Liver (tissue), 3 donors: ENCODE results near the gene PVALEF.

Experiments used
- GABPA ChIP-seq, 2 donors: IDR thresholded peaks in 1 of 2; conservative IDR thresholded peaks in 1 of 2; 2 replicates each; pipeline ENCODE4 v1.6.1; 2016; ENCODE audit warnings: antibody characterized with exemption in 2 of 2, mild to moderate bottlenecking in 1 of 2, moderate library complexity in 1 of 2
- MAX ChIP-seq: IDR thresholded peaks from 2 replicates; pipeline ENCODE4 v1.6.1; 2016; ENCODE audit warnings: antibody characterized with exemption
- RAD21 ChIP-seq, 2 donors: IDR thresholded peaks; 2 replicates each; pipeline ENCODE4 v1.6.1; 2016; ENCODE audit warnings: antibody characterized with exemption in 2 of 2, mild to moderate bottlenecking in 2 of 2
- REST ChIP-seq: IDR thresholded peaks from 2 replicates; pipeline ENCODE4 v1.6.1; 2016; ENCODE audit warnings: antibody characterized with exemption, mild to moderate bottlenecking
- SP1 ChIP-seq: IDR thresholded peaks from 2 replicates; pipeline ENCODE4 v1.6.1; 2018; ENCODE audit warnings: antibody characterized with exemption, mild to moderate bottlenecking
- YY1 ChIP-seq: IDR thresholded peaks from 2 replicates; pipeline ENCODE4 v1.6.1; 2016; ENCODE audit warnings: antibody characterized with exemption, mild to moderate bottlenecking
- TF ChIP-seq, protein P1 (sequence below): fragments of 150-350 bp; IDR thresholded peaks from 2 replicates; pipeline ENCODE4 v1.5.1; 2017; ENCODE audit warnings: improper control_type of control experiment, low read depth, low read length; ENCODE audit not compliant: missing input control
- TF ChIP-seq, protein P2 (sequence below): IDR thresholded peaks from 2 replicates; pipeline ENCODE4 v1.6.1; 2016; ENCODE audit warnings: antibody characterized with exemption
- donor health status: healthy.
- donor health status: healthy.

DNA sequence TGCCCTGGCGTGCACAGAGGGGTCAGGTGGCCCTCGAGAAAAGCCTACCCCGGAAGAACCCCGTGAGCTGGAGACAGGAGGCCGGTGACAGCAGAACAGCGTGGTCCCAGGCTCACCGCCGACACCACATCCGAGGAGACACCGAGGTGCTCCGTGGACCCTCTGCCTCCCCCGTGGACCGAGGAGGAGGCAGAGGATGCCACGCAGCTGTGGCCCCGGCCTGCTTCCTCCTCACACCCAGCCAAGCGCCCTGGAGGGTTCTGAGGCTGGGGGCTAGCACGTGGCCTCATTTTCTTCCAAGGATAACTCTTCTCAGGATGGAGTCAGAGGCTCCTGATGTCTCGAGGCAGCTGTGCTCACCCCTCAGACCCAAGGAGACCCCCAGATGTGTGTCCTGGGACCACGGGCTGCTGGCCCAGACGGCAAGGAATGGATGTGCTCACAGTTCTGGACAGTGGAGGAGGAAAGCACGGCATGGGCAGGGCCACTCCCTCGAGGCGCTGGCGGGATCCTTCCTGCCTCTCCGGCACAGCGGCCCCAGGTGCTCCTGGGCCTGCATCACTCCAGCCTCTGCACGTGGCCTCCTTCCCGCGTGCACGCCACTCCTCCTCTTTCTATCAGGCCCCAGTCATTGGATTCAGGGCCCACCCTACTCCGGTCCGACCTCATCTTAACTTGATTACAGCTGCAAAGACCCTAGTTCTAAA is 4.4 kb upstream of the PVALEF start:
- TF ChIP-seq, protein P1, sequence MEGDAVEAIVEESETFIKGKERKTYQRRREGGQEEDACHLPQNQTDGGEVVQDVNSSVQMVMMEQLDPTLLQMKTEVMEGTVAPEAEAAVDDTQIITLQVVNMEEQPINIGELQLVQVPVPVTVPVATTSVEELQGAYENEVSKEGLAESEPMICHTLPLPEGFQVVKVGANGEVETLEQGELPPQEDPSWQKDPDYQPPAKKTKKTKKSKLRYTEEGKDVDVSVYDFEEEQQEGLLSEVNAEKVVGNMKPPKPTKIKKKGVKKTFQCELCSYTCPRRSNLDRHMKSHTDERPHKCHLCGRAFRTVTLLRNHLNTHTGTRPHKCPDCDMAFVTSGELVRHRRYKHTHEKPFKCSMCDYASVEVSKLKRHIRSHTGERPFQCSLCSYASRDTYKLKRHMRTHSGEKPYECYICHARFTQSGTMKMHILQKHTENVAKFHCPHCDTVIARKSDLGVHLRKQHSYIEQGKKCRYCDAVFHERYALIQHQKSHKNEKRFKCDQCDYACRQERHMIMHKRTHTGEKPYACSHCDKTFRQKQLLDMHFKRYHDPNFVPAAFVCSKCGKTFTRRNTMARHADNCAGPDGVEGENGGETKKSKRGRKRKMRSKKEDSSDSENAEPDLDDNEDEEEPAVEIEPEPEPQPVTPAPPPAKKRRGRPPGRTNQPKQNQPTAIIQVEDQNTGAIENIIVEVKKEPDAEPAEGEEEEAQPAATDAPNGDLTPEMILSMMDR: no peak
- TF ChIP-seq GABPA (IDR thresholded peaks at IDR 0.05 in 1 of 2, conservative IDR thresholded peaks at IDR 0.05 in 1 of 2) (no peak), SP1 (no peak), RAD21 (IDR thresholded peaks at IDR 0.05) (no peak), MAX (no peak), YY1 (no peak), REST (no peak)
- TF ChIP-seq, protein P2, sequence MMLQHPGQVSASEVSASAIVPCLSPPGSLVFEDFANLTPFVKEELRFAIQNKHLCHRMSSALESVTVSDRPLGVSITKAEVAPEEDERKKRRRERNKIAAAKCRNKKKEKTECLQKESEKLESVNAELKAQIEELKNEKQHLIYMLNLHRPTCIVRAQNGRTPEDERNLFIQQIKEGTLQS: no peak
